Liver (tissue), 3 donors: ENCODE measurements around the gene PIGP.
"Not testable (repeated sequence)": the region's sequence is repeated elsewhere in the genome, so short reads cannot be mapped to it uniquely, and the experiment has no call there.

Source experiments
- CTCF ChIP-seq: fragments of 150-350 bp; IDR thresholded peaks from 2 replicates; pipeline ENCODE4 v1.5.1; 2017; ENCODE audit warnings: improper control_type of control experiment, low read depth, low read length; ENCODE audit not compliant: missing input control
- GABPA ChIP-seq, 2 donors: IDR thresholded peaks in 1 of 2; conservative IDR thresholded peaks in 1 of 2; 2 replicates each; pipeline ENCODE4 v1.6.1; 2016; ENCODE audit warnings: antibody characterized with exemption in 2 of 2, mild to moderate bottlenecking in 1 of 2, moderate library complexity in 1 of 2
- HNF4A ChIP-seq, 2 donors: conservative IDR thresholded peaks; 2 replicates each; pipeline ENCODE4 v1.6.1; 2016; ENCODE audit warnings: antibody characterized with exemption in 2 of 2, mild to moderate bottlenecking in 2 of 2
- HNF4G ChIP-seq: IDR thresholded peaks from 2 replicates; pipeline ENCODE4 v1.6.1; 2016; ENCODE audit warnings: antibody characterized with exemption
- JUND ChIP-seq, 2 donors: IDR thresholded peaks; 2 replicates each; pipeline ENCODE4 v1.6.1; 2016; ENCODE audit warnings: antibody characterized with exemption in 2 of 2
- NR2F2 ChIP-seq: IDR thresholded peaks from 2 replicates; pipeline ENCODE4 v1.6.1; 2016; ENCODE audit warnings: antibody characterized with exemption
- RAD21 ChIP-seq, 2 donors: IDR thresholded peaks; 2 replicates each; pipeline ENCODE4 v1.6.1; 2016; ENCODE audit warnings: antibody characterized with exemption in 2 of 2, mild to moderate bottlenecking in 2 of 2
- REST ChIP-seq: IDR thresholded peaks from 2 replicates; pipeline ENCODE4 v1.6.1; 2016; ENCODE audit warnings: antibody characterized with exemption, mild to moderate bottlenecking
- RXRA ChIP-seq, 2 donors: IDR thresholded peaks; 2 replicates each; pipeline ENCODE4 v1.6.1; 2017 to 2018; ENCODE audit warnings: antibody characterized with exemption in 2 of 2, mild to moderate bottlenecking in 1 of 2
- SP1 ChIP-seq: IDR thresholded peaks from 2 replicates; pipeline ENCODE4 v1.6.1; 2018; ENCODE audit warnings: antibody characterized with exemption, mild to moderate bottlenecking
- TAF1 ChIP-seq: conservative IDR thresholded peaks from 2 replicates; pipeline ENCODE4 v1.6.1; 2016; ENCODE audit warnings: antibody characterized with exemption, mild to moderate bottlenecking
- YY1 ChIP-seq: IDR thresholded peaks from 2 replicates; pipeline ENCODE4 v1.6.1; 2016; ENCODE audit warnings: antibody characterized with exemption, mild to moderate bottlenecking
- TF ChIP-seq, protein P1 (sequence below): IDR thresholded peaks from 2 replicates; pipeline ENCODE4 v1.6.1; 2016; ENCODE audit warnings: antibody characterized with exemption
- TF ChIP-seq, protein P2 (sequence below): IDR thresholded peaks from 2 replicates; pipeline ENCODE4 v1.6.1; 2016; ENCODE audit warnings: antibody characterized with exemption
- donor health status: healthy.
- donor health status: healthy.

- not testable (repeated sequence) for TF ChIP-seq RAD21 (IDR thresholded peaks at IDR 0.05); GABPA (IDR thresholded peaks at IDR 0.05 in 1 of 2, conservative IDR thresholded peaks at IDR 0.05 in 1 of 2); CTCF; YY1; REST; HNF4A (conservative IDR thresholded peaks at IDR 0.05); SP1; JUND (IDR thresholded peaks at IDR 0.05); NR2F2; TAF1; RXRA (IDR thresholded peaks at IDR 0.05); HNF4G
- TF ChIP-seq, protein P1, sequence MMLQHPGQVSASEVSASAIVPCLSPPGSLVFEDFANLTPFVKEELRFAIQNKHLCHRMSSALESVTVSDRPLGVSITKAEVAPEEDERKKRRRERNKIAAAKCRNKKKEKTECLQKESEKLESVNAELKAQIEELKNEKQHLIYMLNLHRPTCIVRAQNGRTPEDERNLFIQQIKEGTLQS = not testable (repeated sequence)
- TF ChIP-seq, protein P2, sequence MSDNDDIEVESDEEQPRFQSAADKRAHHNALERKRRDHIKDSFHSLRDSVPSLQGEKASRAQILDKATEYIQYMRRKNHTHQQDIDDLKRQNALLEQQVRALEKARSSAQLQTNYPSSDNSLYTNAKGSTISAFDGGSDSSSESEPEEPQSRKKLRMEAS = not testable (repeated sequence)
Measured at GRCh38 chr21:37034394-37034793, 38.5 kb downstream of the PIGP start.
